ENCODE measurements around the gene ANGPTL8. TPM values are rescaled to one million over a fixed set of nuclear protein-coding genes. Genes with fewer than 3 reads are reported as not detected.

ANGPTL8 gene
- total and polyA plus RNA-seq, 2 of the 4 experiments (the other 2 are of a cell fraction) = not detected

GRCh38 chr19:11238041-11238440, 1.4 kb upstream of the ANGPTL8 start:
- no peak overlapping the region for H3K14ac ChIP-seq (replicated peaks; ENCODE audit: low read depth, low read length)
- H3K23ac ChIP-seq (ENCODE audit: low read depth, low read length) = no peak overlapping the region
- no peak overlapping the region for H2AK5ac ChIP-seq (ENCODE audit: low read depth, low read length)
- H3K4ac ChIP-seq (ENCODE audit: low read depth, low read length) = no peak overlapping the region
- H3K4me3 ChIP-seq (ENCODE audit: insufficient read depth, low read depth, low read length) = no peak overlapping the region
- H4K5ac ChIP-seq (ENCODE audit: low read depth, low read length) = no peak overlapping the region
- no peak overlapping the region for H2BK20ac ChIP-seq (ENCODE audit: low read depth, low read length)
- ATAC-seq (ENCODE audit: low read depth) (no peak), DNase-seq (no peak)
- H3K27ac ChIP-seq (ENCODE audit: insufficient read depth, low read length) = no peak overlapping the region
- peaks cover 30% of the 10 kb centered on the region for H3K36me3 ChIP-seq (ENCODE audit: control insufficient read depth, insufficient read depth, low read length)
- no peak overlapping the region for H3K56ac ChIP-seq (ENCODE audit: extremely low read depth, insufficient read depth, low read length)
- no peak overlapping the region for H2BK15ac ChIP-seq (ENCODE audit: low read depth, low read length)
- 92% methylated on average over 6 of the region's 11 CpGs; no CpG with 5 or more reads in 1 of the 2 experiments for WGBS, 2 experiments (ENCODE audit: extremely low coverage in 2 of 2, insufficient read length in 1 of 2)
- no peak overlapping the region for H3K18ac ChIP-seq (ENCODE audit: low read depth, low read length)
- H2BK5ac ChIP-seq (ENCODE audit: low read depth, low read length, poor library complexity, severe bottlenecking) = no peak overlapping the region
- ChIA-PET POLR2A (ENCODE audit: unreplicated experiment) (no interaction called here), CTCF (no interaction called here)
- no peaks in the 10 kb centered on the region for H3K9me3 ChIP-seq (ENCODE audit: control insufficient read depth, insufficient read depth, low read length)
- H3K27me3 ChIP-seq (ENCODE audit: control insufficient read depth, insufficient read depth, low read length) = no peaks in the 10 kb centered on the region
- TF ChIP-seq CHD1 (IDR thresholded peaks at IDR 0.05; ENCODE audit: low read depth, low read length) (no peak), POLR2A (IDR thresholded peaks at IDR 0.05; ENCODE audit: low read depth, low read length) (no peak), RAD21 (IDR thresholded peaks at IDR 0.05; ENCODE audit: low read length) (no peak), FOS (IDR thresholded peaks at IDR 0.05; ENCODE audit: low read depth, low read length) (no peak), NFE2L2 (IDR thresholded peaks at IDR 0.05; ENCODE audit: low read depth, low read length) (no peak), CEBPB (IDR thresholded peaks at IDR 0.05; ENCODE audit: low read depth, low read length) (no peak), MAFK (IDR thresholded peaks at IDR 0.05; ENCODE audit: low read depth, low read length) (no peak), RFX5 (IDR thresholded peaks at IDR 0.05; ENCODE audit: low read depth, low read length) (no peak), CTCF (conservative IDR thresholded peaks at IDR 0.05; ENCODE audit: low read depth, low read length) (no peak), ELK1 (IDR thresholded peaks at IDR 0.05; ENCODE audit: borderline replicate concordance, low read depth, low read length) (no peak), BHLHE40 (IDR thresholded peaks at IDR 0.05; ENCODE audit: low read depth, low read length) (no peak), RCOR1 (IDR thresholded peaks at IDR 0.05; ENCODE audit: insufficient replicate concordance, low read length) (no peak), USF2 (IDR thresholded peaks at IDR 0.05; ENCODE audit: low read depth, low read length) (no peak), MAZ (IDR thresholded peaks at IDR 0.05; ENCODE audit: borderline replicate concordance, low read depth, low read length) (no peak), SMC3 (IDR thresholded peaks at IDR 0.05; ENCODE audit: low read depth, low read length) (no peak), MXI1 (IDR thresholded peaks at IDR 0.05; ENCODE audit: borderline replicate concordance, low read depth, low read length) (no peak)
- no peaks in the 10 kb centered on the region for H3K9me1 ChIP-seq (ENCODE audit: insufficient read depth, low read length)
- BruUV-seq (replicated peaks) = no TSS peak
- no peaks in the 10 kb centered on the region for H4K20me1 ChIP-seq (ENCODE audit: insufficient read depth, low read length)
- no peak overlapping the region for H2AFZ ChIP-seq (replicated peaks; ENCODE audit: low read length, poor library complexity)
- H4K91ac ChIP-seq (ENCODE audit: insufficient read depth, low read depth, low read length) = no peak overlapping the region
- H4K8ac ChIP-seq (ENCODE audit: low read depth in 2 of 2, low read length in 2 of 2) = no peak overlapping the region
- intact Hi-C loops (cut with micrococcal nuclease) (no loop called here), dilution Hi-C loops (cut with HindIII; ENCODE audit: low sequenced_read_pairs, unreplicated experiment) (no loop called here), in situ Hi-C loops (cut with MboI; ENCODE audit: low sequenced_read_pairs) (no loop called here)
- no peaks in the 10 kb centered on the region for H3K4me1 ChIP-seq (ENCODE audit: control insufficient read depth, insufficient read depth, low read length)
- H2BK120ac ChIP-seq (ENCODE audit: low read depth, low read length) = no peak overlapping the region
- H3K4me2 ChIP-seq (ENCODE audit: low read depth, low read length) = no peak overlapping the region
- H3K79me1 ChIP-seq (ENCODE audit: low read depth in 1 of 2, low read length in 2 of 2) = no peaks in the 10 kb centered on the region
- H3K9ac ChIP-seq (ENCODE audit: low read depth, low read length) = no peak overlapping the region
- no peak overlapping the region for H2AK9ac ChIP-seq (replicated peaks; ENCODE audit: low read depth, low read length, poor library complexity)

Measured in IMR-90 (cell line).